ENCODE data around the gene GRM5. TPM values are rescaled to one million over a fixed set of nuclear protein-coding genes. Genes with fewer than 3 reads are reported as not detected.
A peak's percentile ranks its signal among the peaks of the same experiment; 100 is the strongest.

Gene GRM5
- total RNA-seq, 1 donor from 2014 or later = 0.06 TPM

DNA sequence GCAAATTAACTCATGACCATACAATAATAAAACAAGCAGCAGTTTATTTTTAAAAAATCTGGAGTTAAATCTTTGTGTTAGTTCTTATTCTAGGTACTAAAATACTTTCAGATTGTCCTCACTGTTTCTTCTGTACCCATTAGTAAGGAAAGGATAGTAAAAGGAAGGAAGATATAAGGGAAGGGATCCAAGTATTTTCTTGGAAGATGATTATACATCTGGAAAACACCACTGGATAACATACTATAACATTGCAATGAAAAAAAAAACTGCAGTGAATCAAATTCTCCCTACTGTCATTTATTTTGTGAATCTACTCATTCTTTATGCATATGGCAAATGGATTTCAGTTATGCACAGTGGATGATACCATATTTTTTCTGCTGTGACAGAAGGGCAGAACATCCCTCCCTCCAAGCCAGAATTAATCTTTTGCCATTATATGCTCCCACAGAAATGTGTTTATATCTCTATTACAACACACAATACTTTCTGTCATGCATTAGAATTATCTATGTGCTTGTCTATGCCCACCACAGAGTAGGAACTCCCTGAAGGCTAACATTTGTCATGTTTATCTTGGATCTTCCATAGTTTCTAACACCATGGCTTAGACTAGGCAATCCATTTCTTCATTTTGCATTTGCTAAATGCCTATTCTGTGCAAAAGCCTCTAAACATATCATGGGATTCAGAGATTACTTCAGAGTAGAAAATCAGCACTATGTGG is 446.0 kb downstream of the GRM5 start:
- DNase-seq (ENCODE audit: low spot score) = no peak

DNA sequence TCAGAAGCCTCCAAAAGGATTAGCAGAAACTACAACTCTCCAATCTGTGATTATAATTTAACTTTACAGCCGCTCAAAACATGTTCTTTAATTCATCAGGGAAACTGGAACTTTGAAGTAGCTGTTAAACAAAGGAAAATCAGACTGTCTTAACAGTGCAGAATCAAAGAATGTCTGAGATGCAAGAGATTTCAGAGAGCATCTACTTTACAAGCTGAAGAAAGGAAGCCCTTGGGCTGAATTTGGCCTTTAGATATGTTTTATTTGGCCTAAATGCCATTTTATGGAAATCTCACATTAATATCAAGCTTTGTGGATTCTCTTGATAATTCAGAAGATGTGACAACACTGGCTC is 446.7 kb downstream of the GRM5 start:
- no peak for DNase-seq (ENCODE audit: low spot score)

DNA sequence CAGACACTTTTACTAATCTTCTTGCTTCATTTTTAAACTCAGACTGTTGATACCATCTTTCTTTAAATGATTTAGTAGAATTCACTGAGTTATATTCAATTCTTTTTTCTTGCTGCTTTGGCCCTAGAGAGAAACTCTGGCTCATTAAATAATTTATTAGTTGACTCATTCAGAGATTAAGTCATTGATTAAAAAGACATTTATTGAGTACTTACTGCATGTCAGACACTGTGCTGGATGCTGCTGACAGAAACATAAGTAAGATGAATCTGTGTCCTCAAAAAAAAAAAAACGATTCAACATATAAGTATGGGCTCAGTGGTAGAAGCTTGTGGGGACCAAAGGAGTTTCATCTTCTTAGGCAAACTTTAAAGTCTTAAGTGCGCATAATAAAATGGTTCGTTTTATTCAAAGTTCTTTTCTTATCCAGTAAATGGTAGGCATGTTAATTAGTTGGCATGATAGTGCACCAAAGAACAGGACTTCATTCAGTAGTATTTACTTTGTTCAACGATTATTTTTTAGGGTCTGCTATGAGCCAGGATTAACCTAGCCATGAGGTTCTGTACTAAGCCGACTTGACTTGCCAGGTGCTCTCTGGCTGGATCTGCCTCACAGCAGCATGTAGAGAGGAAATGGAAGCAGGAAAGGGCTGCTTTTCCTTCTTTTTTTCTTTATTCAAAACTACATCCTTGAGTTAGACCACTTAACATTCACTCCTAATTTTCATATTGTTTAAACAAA is 447.3 kb downstream of the GRM5 start:
- no peak for DNase-seq (ENCODE audit: low spot score)

DNA sequence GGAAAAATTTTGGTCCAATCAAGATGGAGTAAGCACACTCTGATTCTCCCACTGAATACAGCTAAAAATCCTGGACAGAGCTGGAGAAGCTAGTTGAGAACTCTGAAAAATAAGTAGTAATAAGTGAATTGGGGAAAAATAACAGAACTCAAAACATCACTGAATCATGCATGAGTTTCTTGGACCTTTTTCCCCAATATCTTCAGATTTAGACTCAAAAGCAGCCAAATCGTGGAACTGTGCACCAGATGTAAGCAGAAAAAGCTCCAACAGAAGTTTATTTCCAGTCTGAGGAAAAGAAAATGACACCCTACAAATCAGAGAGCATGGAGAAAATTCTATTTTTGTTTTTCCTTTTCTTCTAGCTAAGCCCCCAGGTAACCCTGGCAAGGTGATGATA is 448.6 kb downstream of the GRM5 start:
- DNase-seq (ENCODE audit: low spot score) = no peak

DNA sequence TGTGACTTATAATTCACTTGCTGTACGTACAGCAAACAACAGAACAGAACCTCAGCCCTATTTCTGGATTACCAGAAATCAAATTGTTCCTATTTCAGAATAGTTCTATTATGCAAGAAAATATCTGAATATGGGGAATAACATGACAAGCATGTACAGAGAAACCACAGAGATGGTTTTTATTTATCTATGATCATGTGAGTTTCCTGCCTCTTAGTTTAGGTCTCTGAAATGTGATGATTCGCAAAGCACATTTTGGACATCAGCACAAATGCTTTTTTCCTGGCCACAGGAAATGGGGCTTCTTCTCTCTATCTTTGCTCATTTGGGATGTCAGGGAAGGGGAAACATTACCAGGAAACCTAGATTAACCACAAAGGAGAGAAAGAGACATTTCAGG is 461.5 kb downstream of the GRM5 start:
- DNase-seq (ENCODE audit: low spot score) = no peak

DNA sequence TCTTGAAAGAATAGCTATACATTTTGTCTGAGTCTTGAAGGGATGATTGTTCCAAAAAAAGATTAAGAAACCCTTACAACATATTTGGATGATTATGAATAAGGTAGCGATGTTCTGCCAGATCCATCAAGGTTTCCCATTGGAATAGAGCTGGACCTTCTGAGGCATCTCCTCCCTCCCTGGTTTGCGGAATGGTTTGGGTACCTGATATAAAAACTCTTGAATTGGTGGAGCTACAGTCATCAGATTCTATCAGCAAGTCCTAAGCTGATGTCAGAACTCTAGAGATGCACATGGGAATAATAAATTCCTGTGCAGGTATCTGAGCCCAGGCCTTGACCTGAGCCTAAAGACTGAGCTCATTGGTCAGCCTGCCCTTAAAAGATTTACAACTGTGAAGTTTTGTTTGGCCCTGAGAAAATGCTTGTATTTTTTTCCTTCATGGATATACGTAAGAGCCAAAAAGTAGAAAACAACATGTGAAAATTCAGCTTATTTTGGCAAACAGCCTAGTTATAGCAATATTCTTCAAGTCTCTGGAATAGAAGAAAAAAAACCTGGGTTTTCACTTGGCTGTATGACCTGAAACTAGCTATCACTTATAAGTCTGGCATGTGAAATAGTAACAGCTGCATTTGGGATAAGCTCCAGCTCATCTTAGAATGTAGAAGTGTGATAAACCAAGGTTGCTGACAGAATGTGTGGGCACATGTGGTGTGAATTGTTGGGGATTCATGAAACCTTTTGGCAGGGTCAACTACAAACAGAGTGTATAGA is 462.5 kb downstream of the GRM5 start:
- DNase-seq (ENCODE audit: low spot score) = no peak

DNA sequence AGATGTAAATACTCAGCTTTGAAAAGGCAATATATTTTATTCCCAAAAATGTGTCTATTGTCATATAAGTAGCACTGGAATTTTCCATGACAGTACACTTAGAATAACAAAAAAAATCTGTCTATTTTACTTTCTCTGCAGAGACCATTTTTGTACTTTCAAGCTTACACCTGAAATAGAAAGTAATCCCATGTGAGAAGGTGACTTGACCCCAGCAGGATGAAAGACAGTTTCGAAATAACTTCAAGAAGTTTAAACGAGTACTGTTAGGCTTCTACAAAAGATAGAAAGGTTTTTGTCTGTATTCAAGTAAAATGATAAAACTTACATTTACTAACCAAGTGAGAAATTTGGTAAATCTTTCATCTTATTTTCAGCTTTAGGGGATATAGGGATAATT is 468.4 kb downstream of the GRM5 start:
- DNase-seq (ENCODE audit: low spot score) = no peak

DNA sequence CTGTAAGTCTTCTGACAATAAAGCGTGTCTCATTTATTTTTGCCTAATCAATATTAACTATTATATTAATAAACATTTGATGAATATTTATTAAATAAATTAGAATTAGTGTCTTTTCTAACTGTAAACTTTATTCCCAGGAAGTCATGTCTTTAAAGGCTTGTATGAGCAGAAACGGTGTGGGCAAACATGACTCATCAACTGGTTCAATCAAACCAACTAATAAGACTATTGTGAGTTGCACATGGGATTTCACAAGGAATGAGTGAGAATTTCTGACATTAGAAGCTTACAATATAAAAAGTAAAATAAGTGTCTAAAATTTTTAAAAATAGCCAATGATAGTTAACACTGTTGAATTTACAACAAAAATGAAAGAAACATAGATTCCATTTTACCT is 469.0 kb downstream of the GRM5 start:
- no peak for DNase-seq (ENCODE audit: low spot score)

DNA sequence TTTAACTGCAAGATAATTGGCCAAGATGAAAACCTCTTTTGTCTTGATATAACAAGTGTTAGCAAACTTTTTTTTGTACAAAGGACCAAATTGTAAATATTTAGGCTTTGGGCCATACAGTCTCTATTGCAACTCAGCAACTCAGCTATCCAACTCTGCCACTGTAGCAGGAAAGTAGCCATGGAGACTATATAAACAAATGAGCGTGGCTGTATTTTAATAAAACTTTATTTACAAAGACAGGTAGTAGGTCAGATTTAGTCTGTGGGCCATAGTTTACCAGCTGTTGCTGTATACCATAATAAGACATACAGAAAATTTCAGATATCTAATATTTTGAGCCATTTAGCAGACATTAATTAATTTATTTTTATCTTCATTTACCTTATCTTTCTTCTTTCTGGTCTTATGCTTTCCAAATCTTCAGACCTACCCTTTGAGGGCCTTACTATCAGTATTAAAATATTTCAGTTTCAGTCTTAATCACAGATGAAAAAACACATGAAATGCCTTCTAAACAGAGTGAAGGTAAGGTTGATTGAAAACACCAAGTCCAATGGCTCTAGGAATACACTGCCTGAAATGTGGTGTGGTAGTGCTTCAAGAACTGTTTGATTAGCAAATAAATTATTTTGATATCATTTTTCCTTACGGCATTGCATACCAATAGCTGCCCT is 471.4 kb downstream of the GRM5 start:
- DNase-seq (ENCODE audit: low spot score) = no peak

DNA sequence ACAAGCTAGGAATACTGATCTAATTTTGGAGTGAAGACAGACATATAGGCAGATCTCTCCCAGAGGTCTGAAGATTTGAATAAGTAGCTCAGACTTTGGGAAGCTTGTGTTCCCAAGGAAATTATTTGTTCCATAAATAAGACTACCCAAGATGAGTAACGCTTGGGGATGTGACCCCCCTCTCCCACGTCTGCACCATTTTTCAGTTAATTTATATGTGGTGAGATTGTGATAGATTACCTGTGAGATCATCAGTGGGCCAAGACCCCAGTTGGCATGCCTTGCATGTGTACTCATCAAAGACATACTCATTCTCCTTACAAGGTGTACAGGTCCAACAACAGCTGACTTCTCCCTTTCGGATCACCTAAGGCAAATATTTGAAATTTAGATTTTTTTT is 475.4 kb downstream of the GRM5 start:
- no peak for DNase-seq (ENCODE audit: low spot score)

DNA sequence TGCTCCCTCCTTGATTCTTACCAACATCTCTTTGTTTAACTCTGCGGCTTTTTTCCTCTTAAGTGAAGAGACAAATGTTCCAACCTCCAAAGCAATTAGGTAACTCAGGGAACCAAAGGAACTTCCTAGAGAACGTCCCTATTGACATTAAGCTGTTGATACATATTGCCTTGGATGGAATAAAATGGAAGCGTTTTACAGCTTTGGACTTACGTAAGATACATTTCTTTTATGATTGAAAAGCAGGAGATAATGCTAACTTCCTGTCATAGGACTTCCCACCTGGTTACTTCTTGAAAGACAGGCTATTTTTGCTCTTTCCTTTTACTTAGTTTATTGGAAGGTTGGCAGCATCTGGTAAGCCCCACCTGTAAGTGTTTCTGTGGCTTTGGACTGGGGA is 482.5 kb downstream of the GRM5 start:
- DNase-seq (ENCODE audit: low spot score) = no peak

DNA sequence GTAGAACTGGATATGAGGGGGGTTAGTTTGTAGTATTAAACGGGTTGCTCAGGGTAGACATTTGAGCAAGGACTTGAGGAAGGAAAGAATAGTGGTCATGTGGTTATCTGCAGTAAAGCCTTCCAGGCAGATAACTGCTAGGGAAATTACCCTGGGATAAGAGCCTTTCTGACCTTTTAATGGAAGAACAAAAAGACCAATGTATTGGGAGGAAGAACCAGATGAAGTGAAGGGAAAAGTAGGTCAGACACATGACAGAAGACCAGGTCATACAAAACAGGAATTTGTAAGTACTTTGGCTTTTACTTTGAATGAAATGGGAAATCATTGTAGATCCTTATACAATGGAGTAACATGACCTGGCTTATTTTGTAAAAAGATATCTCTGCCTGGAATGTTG is 486.3 kb downstream of the GRM5 start:
- DNase-seq (ENCODE audit: low spot score) = no peak

DNA sequence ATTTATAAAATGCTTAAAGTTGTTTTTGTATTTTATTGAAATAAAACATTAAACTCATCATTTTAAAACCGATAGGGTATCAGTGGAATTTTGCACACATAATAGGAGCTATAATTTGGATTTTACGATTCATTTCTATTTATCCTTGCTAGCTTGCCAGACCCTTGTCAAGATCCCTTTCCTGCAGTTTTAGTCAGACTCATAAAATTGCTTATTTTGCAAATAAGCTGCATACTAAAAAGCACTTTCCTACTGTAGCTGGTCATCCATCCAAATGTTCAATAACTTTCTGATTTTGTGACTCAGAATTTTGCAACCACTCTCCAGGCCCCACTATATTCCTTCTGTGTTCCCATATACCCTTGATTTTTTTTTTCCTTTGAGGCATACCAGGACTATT is 489.0 kb downstream of the GRM5 start:
- no peak for DNase-seq (ENCODE audit: low spot score)

DNA sequence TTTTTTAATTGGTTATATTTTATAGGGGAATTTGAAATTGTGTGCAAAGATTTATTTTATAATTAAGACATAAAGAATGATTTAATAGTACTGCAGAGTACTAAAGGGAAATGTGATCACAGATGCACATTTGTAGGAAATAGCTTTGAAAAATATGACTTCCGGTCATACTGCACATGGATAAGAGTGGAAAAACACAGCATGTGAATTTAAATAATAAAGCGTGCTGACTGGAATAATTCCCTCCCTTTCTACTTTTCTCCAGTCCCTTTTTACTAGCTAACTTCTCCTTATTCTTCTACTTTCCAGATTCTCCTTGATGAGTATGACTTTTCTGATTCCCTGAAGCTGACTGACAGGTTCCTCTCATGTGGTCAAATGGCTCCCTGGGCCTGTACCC is 489.9 kb downstream of the GRM5 start:
- no peak for DNase-seq (ENCODE audit: low spot score)

DNA sequence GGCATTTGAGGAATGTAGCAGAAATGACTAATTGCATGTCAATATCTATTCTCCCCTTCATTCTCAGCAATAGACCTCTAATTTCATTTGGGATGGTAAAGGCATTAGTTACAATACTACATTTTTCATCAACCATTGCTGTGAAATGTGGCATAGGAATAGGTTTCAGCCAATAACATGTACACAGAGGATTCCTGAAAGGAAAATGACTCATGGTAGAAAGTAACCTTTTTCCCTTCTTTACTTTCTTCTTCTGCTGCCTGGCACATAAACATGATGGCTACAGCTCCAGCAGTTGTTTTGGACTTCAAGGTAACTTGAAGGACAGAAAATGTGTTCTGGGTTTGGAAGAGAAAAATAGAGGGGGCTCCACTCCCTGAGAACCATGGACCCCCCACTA is 496.4 kb downstream of the GRM5 start:
- no peak for DNase-seq (ENCODE audit: low spot score)

DNA sequence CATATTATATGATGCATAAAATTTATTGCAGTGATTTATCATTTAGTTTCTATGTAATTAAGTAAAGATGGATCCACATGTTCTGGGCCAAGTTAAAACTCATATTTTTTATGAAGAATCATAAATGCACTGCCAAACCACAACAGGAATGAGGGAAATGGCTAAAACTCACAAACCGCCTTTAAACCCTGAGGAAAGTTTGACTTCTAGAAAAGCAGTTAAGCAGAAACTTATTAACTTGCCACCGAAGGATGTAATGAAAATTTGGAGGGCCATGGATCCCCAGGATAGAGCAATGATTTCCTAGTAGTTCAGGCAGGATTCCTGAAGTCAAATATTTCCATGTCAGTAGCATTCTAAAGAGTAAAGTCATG is 510.0 kb downstream of the GRM5 start:
- DNase-seq (ENCODE audit: low spot score) = no peak

DNA sequence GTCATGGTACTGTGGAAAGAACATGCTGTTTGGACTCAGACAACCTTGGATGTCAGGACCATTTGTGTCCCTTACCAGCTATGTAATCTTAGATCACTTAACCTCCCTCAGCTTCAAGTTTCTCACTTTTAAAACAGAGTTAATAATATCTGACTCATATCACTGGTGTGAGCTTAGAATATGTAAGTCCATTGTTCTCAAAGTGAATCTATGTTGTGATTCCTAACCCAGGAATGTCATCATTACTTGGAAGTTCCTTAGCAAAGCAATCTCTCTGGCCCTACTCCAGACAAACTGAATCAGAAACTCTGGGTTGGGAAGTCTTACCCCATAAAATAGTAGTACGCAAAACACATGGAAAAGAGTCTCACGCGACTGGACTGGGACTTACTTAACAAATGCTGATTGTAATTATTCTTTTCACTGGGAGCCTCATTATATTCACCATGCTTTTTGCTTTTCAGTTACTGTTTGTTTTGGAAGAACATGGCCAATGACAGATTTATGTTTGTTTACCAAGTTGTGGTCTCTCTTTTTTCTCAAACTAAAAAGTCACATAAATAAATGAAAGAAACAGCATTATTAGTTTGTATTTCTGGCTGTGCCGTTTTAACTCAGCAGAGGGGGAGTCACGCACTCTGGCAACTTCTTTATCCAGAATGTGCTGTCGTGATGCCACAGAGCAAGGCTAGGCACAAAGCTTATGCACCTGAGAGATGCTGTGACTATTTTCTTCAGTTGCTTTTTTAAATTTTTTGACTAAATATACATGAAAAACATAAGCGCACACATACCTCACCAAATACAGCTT is 510.6 kb downstream of the GRM5 start:
- DNase-seq (ENCODE audit: low spot score) = peak; percentile 23

DNA sequence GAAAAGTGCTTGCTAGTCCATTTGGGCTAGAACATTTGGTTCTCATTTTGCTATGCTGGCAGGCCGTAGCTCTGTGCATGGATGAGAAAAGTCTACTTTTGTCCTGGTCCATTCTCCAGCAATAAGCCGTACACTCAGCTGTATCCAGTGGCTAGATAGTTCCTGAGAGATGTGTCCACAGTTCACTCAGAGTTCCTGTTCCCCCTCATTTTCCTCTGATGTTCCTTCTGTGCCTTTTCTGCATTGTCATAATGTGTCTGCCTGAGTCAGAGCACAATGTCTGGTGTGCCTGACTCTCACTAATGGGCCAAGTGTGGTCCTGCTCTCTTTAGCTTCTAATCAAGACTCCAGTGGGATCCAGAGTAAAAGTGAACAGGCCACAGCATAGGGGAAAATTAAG is 512.6 kb downstream of the GRM5 start:
- no peak for DNase-seq (ENCODE audit: low spot score)

DNA sequence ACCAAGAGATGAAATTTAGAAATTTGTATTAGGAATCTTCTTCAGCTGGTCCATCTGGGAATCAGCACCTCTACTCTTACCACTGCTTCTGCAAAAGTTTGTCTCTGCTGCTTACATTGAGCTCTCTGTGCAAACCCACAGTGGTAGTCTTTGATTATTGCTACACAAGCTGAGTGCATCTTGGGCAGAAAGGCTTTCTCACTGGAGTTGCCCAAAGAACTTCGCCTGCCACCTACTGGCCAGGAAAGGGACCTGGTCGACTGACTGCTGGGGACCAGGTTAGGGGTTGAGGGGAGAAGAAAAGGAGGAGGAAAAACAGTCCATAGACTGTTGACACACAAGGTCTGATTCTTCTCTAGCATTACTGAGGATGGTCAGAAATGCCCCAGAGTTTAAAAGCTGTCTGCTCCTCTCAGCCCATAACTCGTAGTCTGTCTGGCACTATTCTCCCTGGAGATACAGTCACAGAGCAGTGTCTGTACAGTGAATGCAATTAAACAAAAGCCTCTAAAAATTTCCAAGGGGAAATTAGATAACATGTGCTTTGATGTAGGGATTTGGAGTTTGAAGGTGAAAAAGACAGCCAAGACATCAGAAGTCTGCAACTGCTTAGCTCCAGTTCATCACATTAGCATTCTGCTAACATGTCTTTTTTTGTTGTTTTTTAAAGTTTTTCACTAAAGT is 513.3 kb downstream of the GRM5 start:
- peak; percentile 19 for DNase-seq (ENCODE audit: low spot score)

DNA sequence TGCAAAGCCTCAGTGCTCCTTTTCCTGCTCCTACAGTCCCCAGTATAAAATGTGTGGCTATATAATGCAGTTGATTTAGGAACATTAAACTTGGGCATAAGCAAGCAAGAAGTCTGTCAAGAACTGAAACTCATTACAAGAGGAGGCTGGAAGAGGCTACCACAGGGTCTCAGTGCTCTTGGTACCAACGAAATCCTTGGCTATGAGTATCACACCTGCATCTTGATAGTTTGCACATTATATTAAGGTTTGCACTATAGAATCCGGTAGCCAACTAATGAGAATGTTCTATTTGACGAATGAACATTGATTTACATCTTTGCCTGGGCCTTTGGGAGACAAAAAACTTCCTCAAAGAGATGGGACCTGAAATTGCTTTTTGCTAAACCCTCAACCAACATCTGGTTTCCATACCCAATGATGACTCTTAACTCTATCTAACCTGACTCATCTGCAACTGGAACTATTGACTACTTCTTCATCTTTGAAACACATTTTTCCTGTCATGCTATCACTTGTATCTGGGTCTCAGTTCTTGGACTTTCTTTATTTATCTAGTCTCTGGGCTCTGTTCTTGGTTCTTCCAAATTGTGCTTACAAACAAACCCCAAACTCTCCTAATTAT is 521.0 kb downstream of the GRM5 start:
- no peak for DNase-seq (ENCODE audit: low spot score)

Measured in mucosa of gallbladder (tissue), 1 donor.